ENCODE data around the gene CLSTN2. TPM values are rescaled to one million over a fixed set of nuclear protein-coding genes. Genes with fewer than 3 reads are reported as not detected.

CLSTN2 gene
- total RNA-seq, 1 donor from 2014 or later: 7.8 TPM

DNA sequence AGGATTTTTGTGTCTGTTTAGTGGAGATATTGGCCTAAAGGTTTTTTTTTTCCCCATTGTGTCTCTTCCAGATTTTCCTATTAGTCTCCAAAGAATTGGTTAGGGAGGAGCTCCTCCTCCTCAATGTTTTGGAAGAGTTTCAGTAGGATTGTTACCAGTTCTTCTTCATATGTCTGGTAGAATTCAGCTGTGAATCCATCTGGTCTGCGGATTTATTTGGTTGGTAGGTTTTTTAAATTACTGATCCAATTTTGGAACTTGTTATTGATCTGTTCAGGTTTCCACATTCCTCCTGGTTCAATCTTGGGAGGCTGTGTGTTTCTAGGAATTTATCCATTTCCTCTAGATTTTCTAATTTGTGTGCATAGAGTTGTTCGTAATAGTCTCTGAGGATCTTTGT, 222.2 kb downstream of the CLSTN2 start:
- no peak for ATAC-seq (ENCODE audit: poor library complexity)
- no peak for DNase-seq
- intact Hi-C loops (cut with DNase I): no loop called here

DNA sequence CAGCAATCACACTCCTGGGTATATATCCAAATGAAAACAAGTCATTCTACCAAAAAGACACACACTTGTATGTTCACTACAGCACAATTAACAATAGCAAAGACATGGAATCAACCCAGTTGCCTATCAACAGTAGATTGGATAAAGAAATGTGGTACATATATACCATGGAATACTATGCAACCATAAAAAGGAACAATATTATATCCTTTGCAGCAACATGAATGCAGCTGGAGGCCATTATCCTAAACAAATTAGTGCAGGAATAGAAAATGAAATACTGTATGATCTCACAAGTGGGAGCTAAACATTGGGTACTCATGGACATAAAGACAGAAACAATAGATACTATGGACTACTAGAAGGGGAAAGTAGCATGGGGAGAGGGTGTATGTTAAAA, 224.7 kb downstream of the CLSTN2 start:
- DNase-seq (no peak), ATAC-seq (ENCODE audit: poor library complexity) (no peak)
- intact Hi-C loops (cut with DNase I): no loop called here

- ATAC-seq (ENCODE audit: poor library complexity) (no peak), DNase-seq (no peak)
- intact Hi-C loops (cut with DNase I): no loop called here
Measured at GRCh38 chr3:140160553-140160952, 225.6 kb downstream of the CLSTN2 start.

GRCh38 chr3:140162551-140162950, 227.6 kb downstream of the CLSTN2 start:
- DNase-seq (no peak), ATAC-seq (ENCODE audit: poor library complexity) (no peak)
- intact Hi-C loops (cut with DNase I): no loop called here

- DNase-seq (no peak), ATAC-seq (ENCODE audit: poor library complexity) (no peak)
- intact Hi-C loops (cut with DNase I): no loop called here
Measured at GRCh38 chr3:140163159-140163763, 228.3 kb downstream of the CLSTN2 start.

DNA sequence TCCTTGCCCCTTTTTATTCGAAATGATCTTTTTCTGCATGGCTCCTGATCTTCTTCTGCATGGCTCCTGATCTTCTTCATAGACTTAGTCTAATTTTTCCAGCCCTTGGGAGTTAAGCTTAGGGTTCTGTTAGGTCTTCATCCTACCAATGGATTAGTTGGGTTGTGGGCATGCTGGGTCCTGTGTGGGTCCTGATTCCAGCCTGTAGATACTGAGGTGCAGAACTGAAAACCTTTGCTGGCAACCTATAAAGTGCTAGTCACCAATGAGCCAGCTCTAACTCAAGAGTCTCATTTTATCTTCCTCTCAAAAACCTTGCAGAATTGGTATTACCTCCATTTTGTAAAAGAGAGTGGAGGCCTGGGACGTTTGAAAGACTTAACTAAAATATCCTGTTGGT, 229.2 kb downstream of the CLSTN2 start:
- DNase-seq: no peak
- intact Hi-C loops (cut with DNase I): no loop called here
- no peak for ATAC-seq (ENCODE audit: poor library complexity)

DNA sequence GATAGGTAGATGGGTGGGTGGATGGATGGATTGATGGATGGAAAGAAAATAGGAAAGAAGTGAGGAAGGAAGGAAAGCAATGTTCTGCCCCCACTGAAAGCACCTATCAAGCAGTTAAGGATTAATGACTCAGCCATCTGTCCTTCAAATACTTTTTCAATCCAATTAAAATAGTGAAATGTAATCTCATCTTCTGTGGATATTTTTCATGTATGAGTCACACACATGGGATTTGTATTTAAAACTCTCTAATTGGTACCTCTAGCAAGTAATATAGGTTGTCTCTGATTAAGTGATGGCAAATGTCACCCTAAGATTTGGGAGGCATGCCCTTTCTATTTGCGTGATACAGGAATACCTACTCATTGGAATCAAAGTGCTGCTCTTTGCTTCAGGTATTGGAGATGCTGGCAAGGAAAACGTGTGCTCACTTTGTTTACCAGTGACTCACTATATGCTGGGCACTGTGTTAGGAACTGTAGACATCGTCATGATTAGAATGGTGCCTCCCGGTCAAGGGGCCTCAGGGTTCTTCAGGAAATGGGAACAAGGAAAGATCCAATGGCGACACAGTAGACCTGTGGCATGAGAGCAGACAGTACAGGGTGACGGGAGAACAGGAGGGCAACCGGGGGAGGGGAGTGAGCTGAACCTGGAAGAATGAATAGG, 230.1 kb downstream of the CLSTN2 start:
- intact Hi-C loops (cut with DNase I): no loop called here
- DNase-seq (no peak), ATAC-seq (ENCODE audit: poor library complexity) (no peak)

GRCh38 chr3:140165781-140166180, 230.8 kb downstream of the CLSTN2 start:
- intact Hi-C loops (cut with DNase I): no loop called here
- no peak for DNase-seq
- ATAC-seq (ENCODE audit: poor library complexity): no peak

DNA sequence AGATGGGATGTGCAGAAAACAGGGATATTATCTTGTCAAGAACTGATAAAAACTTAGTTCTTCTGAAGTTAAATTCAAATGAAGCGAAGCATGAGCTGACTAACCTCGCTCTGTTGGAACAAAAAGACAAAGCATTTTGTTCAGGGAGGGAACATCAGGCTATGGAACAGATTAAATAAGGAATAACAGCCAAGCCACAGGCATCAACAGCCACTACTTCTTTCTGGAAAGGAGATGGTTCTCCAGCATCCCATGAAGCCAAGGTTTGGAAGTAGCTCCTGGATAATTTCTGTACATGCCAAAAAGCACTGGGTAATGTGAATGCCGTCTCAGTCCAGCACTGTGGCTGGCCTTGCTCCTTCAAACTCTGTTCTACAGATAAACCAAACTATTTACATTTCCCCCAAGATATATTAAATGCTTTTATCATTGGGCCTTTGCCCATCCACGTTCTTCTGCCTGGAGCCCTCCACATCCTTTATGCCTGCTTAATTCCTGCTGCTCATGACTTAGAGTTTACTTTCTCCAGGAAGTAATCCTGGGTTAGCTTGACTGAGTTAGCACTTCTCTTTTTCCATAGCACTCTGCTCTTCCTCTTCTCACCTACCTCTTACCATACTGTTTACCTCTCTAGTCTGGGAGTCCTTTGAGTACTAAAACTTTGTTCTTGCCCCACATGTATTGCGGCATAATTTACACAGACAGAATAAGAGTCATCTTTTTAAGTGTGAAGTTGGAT, 232.0 kb downstream of the CLSTN2 start:
- intact Hi-C loops (cut with DNase I): no loop called here
- ATAC-seq (ENCODE audit: poor library complexity) (peak; percentile 20), DNase-seq (no peak)

GRCh38 chr3:140167600-140168281, 232.8 kb downstream of the CLSTN2 start:
- DNase-seq (no peak), ATAC-seq (ENCODE audit: poor library complexity) (no peak)
- intact Hi-C loops (cut with DNase I): no loop called here

GRCh38 chr3:140170612-140171011, 235.6 kb downstream of the CLSTN2 start:
- no peak for ATAC-seq (ENCODE audit: poor library complexity)
- intact Hi-C loops (cut with DNase I): no loop called here
- DNase-seq: no peak

- ATAC-seq (ENCODE audit: poor library complexity): no peak
- no peak for DNase-seq
- intact Hi-C loops (cut with DNase I): no loop called here
Measured at GRCh38 chr3:140176526-140176925, 241.5 kb downstream of the CLSTN2 start.

DNA sequence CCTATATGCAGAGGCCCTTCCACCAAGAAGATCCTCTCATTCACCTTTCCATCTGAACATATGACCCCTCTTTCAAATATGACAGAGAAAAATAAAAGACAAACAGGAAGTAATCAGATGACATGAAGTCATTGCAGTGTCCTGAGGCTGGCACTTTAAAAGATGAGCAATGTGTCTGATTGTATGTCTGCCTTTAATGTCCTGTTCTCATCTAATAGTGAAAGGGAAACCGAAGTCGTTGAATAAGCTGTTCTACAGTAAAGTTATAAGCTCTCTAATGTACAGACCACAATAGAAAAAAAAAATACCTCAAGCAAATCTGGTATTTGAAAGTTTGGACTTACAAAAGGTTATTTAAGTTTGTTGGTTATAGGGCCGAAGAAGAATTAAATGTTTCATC, 243.0 kb downstream of the CLSTN2 start:
- DNase-seq (no peak), ATAC-seq (ENCODE audit: poor library complexity) (no peak)
- intact Hi-C loops (cut with DNase I): no loop called here

DNA sequence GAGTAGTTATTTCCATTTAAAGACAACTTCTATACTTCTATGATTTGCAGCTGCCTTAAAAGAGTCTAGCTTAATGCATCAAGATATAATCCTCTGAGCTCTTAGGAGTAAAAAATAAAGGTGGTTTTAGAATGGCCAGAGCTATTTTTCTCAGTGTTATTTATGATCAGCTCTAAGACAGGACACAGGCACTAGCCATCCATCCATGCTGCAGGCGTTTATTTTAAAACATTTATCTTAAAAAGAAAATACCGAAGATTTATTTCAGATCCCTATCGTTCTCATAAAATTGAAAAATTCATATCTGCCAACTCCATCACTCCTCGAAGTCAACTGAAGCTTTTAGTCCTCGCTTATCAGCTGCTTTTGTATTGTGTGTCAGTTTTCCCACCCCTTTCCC, 243.5 kb downstream of the CLSTN2 start:
- DNase-seq: no peak
- intact Hi-C loops (cut with DNase I): no loop called here
- ATAC-seq (ENCODE audit: poor library complexity): no peak

GRCh38 chr3:140180603-140181002, 245.6 kb downstream of the CLSTN2 start:
- no peak for DNase-seq
- intact Hi-C loops (cut with DNase I): no loop called here
- no peak for ATAC-seq (ENCODE audit: poor library complexity)

DNA sequence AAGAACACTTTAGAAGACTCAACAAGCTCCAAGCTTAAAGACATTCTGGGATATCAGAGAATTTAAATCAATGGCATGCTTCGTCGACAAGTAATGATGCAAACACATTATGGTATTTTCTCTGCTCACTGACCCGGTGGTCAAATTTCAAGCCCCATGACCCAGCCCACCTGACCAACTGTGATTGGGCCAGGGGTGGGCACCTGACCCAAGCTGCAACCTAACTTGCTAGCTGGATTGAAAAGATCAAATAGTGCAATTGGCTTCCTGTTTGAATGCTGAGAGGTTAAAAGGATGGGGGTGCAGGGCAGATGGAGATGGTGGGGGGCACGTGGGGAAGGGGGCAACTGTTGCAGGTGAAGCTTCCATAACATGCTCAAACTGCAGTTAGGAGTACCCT, 250.4 kb downstream of the CLSTN2 start:
- intact Hi-C loops (cut with DNase I): no loop called here
- no peak for DNase-seq
- no peak for ATAC-seq (ENCODE audit: poor library complexity)

DNA sequence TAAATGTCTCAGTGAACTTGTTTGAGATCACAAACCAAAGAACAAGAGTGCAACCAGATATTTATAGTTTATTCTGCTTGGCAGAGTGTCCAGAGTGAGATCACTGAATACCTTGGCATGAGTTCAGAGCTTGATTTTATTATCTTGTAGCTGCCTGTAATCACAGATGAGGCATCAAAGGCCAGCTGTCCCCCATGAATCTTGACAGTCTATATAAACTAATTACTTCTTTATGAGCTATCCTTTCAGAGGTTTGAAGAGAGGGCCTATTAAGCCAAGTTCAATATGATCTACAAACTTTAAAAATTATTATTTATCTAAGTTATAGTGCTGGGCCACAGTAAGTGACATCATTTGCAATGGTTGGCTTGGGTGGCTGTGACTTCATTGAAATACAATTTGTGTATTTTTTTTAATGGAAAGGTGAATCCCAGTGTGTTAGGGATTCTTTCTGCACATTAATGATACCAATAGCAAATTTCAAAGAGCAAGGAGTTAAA, 251.5 kb downstream of the CLSTN2 start:
- intact Hi-C loops (cut with DNase I): no loop called here
- ATAC-seq (ENCODE audit: poor library complexity): peak; percentile 88
- no peak for DNase-seq

GRCh38 chr3:140187028-140187427, 252.0 kb downstream of the CLSTN2 start:
- intact Hi-C loops (cut with DNase I): no loop called here
- ATAC-seq (ENCODE audit: poor library complexity): peak; percentile 60
- no peak for DNase-seq

DNA sequence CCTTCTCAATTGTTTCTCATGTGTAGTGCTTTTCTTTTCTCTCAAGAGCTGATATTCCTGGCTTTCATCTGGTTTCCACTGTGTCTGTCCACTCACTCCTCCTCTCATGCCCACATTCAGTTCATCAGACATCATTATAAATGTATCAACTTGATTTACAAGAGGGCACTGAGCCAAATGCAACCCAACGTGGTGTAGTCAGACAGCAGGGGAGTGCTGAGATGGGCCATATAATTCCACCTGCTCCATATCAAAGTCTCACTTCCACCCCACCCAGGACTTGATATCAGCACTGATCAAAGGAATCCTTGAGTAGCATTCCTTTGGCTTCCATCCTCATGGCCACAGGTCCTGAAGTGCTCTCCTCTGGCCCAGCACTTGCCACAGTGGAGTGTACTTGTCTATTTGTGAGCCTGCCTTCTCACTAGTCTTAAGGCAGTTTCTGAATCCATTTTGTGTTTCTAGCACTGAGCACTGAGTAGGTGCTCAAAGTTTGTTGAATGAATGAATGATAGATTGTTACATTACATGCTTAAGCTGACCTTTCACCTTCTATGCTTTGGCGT, 252.8 kb downstream of the CLSTN2 start:
- intact Hi-C loops (cut with DNase I): no loop called here
- ATAC-seq (ENCODE audit: poor library complexity) (no peak), DNase-seq (no peak)
